Lung (tissue), 12 donors: ENCODE results near the gene FBXW9. TPM values are rescaled to one million over a fixed set of nuclear protein-coding genes. Genes with fewer than 3 reads are reported as not detected.

Experiments
- ATAC-seq: fragments of 200-7000 bp; cut with Tn5 transposase; one replicate; pipeline ENCODE4 v1.9.1; 2020; ENCODE audit warnings: moderate number of reproducible peaks; ENCODE audit not compliant: insufficient read depth, low FRiP score
- DNase-seq, 3 donors: peaks; one replicate each; pipeline ENCODE4 v3.0.0-alpha.2; 2013 to 2017
- H3K27ac ChIP-seq, 2 donors: one replicate each; pipeline ENCODE4 v1.5.1; 2013; ENCODE audit warnings: mild to moderate bottlenecking in 2 of 2, moderate library complexity in 2 of 2, control low read depth in 1 of 2, inconsistent platforms in 1 of 2, low read depth in 1 of 2, low read length in 1 of 2
- H3K27me3 ChIP-seq, 3 donors: one replicate each; pipeline ENCODE4 v1.5.1; 2013; ENCODE audit warnings: low read length in 2 of 3; ENCODE audit not compliant: control insufficient read depth in 3 of 3, insufficient read depth in 3 of 3
- H3K36me3 ChIP-seq, 4 donors: one replicate each; pipeline ENCODE4 v1.5.1; 2013; ENCODE audit warnings: low read length in 4 of 4, mild to moderate bottlenecking in 1 of 4, moderate library complexity in 1 of 4; ENCODE audit not compliant: control insufficient read depth in 4 of 4, insufficient read depth in 4 of 4
- H3K4me1 ChIP-seq, 5 donors: one replicate each; pipeline ENCODE4 v1.5.1; 2013; ENCODE audit warnings: low read length in 5 of 5, mild to moderate bottlenecking in 2 of 5, moderate library complexity in 1 of 5; ENCODE audit not compliant: control insufficient read depth in 5 of 5, insufficient read depth in 5 of 5
- H3K4me3 ChIP-seq: one replicate; pipeline ENCODE4 v1.5.1; 2013; ENCODE audit warnings: mild to moderate bottlenecking, control low read depth, moderate library complexity
- H3K9ac ChIP-seq, 2 donors: one replicate each; pipeline ENCODE4 v1.5.1; 2013; ENCODE audit warnings: low read length in 2 of 2, control low read depth in 1 of 2; ENCODE audit not compliant: insufficient read depth in 1 of 2
- H3K9me3 ChIP-seq, 4 donors: one replicate each; pipeline ENCODE4 v1.5.1; 2013; ENCODE audit warnings: low read length in 3 of 4, mild to moderate bottlenecking in 1 of 4, moderate library complexity in 1 of 4; ENCODE audit not compliant: control insufficient read depth in 4 of 4, insufficient read depth in 3 of 4
- WGBS, 2 donors: extraction: QIAGEN DNeasy Blood & Tissue Kit; methylation state at CpG; one replicate each; pipeline ENCODE4 v1.1.7; 2013; 5-methylcytosine and 5-hydroxymethylcytosine counted together
- polyA plus RNA-seq, 2 donors: library from polyadenylated mRNA; stranded (reverse); fragments of 200-250 nt; gene quantifications; one replicate each; pipeline ENCODE4 v1.2.1, GENCODE V29; 2013
- total RNA-seq, 2 donors: library from RNA; depleted of rRNA in 1 of 2; stranded (reverse); fragments of >200 nt in 1 of 2; gene quantifications; one replicate each; pipeline ENCODE4 v1.2.1, GENCODE V29; 2014 to 2021
- TF ChIP-seq, protein P1 (sequence below): IDR thresholded peaks from 2 replicates; pipeline ENCODE4 v1.5.1; 2012; ENCODE audit warnings: mild to moderate bottlenecking; ENCODE audit errors: control extremely low read depth, extremely low read depth
- donor health status: control.
- donor health status: control.
- donor health status: Bipolar disorder and iron deficiency.
- donor health status: healthy.
- donor health status: DM: yes; HTN: yes; CAD: no.

FBXW9 gene
- total and polyA plus RNA-seq, 4 donors: 6.8 to 17.1 (median 11.8) TPM

DNA sequence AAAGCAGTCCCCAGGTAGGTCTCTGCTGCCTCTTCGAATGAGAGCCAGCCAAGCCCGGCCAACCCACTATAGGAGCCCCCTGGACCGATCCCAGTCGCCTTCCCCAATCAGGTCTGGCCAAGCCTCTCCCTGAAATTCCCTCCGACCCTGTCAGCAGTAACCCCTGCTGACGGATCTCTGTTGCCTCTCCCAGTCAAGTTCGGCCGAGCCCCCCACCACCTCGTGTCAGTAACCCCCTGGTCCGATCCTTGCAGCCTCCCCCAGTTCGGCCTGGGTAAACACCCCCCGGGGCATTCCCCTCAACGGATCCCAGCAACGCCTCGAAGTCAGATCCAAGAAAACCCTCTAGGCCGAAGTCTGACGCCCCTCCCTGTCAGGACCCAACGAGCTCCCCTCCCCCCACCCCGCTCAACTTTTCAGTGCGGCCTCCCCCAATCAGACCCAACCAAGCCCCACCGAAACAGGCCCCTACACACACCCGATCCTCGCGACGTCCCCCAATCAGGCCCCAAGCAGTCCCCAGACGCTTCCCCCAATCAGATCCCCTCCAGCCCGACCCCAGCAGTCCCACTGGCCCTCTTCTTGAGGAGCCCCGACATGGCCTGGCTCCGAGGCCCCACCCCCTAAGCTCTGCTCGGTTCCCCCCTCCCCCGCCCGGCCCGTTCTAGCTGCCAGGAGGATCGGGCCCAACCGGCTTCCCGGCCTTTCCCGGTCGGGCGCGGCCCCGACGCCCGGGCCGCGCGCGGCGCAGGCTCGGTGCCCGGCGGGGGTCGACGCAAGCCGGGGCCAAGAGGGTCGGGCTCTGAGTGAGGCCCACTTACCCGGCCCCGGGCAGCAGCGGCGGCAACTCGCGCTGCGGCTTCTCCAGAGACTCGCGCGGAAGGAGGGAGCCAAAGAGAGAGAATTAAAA is 25.5 kb upstream of the FBXW9 start:
- no peaks in the 10 kb centered on the region for H3K9me3 ChIP-seq
- peak overlapping the region; percentile 89 to 92 for H3K27ac ChIP-seq
- H3K36me3 ChIP-seq: peaks cover 0 to 12% (median 9%) of the 10 kb centered on the region in 4 donors
- 1% methylated on average over 60 to 65 of the region's 65 CpGs for WGBS, 2 donors
- no peaks in the 10 kb centered on the region for H3K27me3 ChIP-seq
- peak overlapping the region; percentile 79 for H3K4me3 ChIP-seq
- peak; percentile 40 for ATAC-seq
- H3K9ac ChIP-seq: peak overlapping the region; percentile 73 to 88
- TF ChIP-seq, protein P1, sequence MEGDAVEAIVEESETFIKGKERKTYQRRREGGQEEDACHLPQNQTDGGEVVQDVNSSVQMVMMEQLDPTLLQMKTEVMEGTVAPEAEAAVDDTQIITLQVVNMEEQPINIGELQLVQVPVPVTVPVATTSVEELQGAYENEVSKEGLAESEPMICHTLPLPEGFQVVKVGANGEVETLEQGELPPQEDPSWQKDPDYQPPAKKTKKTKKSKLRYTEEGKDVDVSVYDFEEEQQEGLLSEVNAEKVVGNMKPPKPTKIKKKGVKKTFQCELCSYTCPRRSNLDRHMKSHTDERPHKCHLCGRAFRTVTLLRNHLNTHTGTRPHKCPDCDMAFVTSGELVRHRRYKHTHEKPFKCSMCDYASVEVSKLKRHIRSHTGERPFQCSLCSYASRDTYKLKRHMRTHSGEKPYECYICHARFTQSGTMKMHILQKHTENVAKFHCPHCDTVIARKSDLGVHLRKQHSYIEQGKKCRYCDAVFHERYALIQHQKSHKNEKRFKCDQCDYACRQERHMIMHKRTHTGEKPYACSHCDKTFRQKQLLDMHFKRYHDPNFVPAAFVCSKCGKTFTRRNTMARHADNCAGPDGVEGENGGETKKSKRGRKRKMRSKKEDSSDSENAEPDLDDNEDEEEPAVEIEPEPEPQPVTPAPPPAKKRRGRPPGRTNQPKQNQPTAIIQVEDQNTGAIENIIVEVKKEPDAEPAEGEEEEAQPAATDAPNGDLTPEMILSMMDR: no peak
- peak; percentile 89 to 92 (median 92) for DNase-seq
- peaks cover 0 to 25% (median 10%) of the 10 kb centered on the region in 5 donors for H3K4me1 ChIP-seq

DNA sequence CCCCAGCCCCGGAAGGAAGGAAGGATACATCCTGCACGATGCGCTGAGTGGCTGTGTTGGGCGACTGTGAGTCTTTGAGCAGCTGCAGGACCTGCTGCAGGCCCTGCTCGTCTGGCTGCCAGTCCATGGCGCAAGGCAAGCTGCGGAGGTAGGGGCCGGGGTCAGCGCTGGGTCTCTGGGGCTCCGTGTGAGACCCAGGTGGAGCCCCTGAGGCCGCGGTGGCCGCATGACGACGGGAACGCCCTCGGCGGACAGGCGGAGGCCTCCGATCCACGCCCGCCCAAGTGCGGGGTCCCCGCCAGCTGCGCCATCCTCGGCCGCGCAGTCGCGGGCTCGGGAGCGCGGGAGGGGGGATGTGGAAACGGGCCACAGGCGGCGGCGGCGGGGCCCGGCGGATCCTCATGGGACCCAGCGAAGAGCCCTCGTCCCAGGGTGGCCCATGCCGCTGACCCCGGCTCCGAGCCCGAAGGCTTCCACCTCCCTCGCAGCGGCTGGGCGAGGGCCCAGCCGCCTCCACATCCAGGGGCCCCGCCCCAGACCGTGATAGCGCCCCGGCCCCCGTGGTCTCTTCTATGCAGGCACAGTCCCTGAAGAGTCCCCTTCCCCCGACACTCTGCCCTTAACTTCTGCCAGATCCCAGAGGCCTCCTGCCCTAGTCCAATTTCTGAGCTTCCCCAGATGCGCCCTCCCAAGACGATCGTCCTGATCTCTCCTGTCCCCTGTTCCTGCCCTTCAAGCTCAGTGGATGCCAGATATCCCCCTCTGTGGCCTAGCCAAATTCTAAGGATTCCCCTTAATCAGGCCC is 24.6 kb upstream of the FBXW9 start:
- WGBS, 2 donors: 11 to 13% methylated on average over 41 to 59 of the region's 59 CpGs
- peaks cover 0 to 18% (median 14%) of the 10 kb centered on the region in 4 donors for H3K36me3 ChIP-seq
- H3K27me3 ChIP-seq: no peaks in the 10 kb centered on the region
- DNase-seq (peak in 2 of 3 donors; percentile 23 to 36), ATAC-seq (no peak)
- H3K9ac ChIP-seq: peak overlapping the region; percentile 73 to 88
- TF ChIP-seq, protein P1: no peak
- peak overlapping the region; percentile 79 for H3K4me3 ChIP-seq
- H3K4me1 ChIP-seq: peaks cover 0 to 25% (median 10%) of the 10 kb centered on the region in 5 donors
- H3K27ac ChIP-seq: peak overlapping the region; percentile 89 to 92
- H3K9me3 ChIP-seq: no peaks in the 10 kb centered on the region

DNA sequence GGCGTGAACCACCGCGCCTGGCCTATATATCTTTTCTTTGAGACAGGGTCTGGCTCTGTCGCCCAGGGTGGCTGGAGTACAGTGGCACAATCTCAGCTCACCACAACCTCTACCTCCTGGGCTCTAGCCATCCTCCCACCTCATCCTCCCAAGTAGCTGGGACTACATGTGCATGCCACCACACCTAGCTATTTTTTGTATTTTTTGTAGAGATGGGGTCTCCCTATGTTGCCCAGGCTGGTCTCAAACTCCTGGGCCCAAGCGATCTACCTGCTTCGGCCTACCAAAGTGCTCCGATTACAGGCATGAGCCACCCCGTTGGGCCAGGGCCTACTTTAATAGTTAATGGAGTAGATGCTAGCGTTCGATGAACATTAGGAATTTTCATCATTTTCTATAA is 23.9 kb upstream of the FBXW9 start:
- ATAC-seq: no peak
- Histone ChIP-seq H3K36me3 (peaks cover 0 to 25% (median 19%) of the 10 kb centered on the region in 4 donors), H3K4me3 (no peak overlapping the region), H3K9ac (peak overlapping the region; percentile 30 to 49), H3K4me1 (peaks cover 0 to 25% (median 10%) of the 10 kb centered on the region in 5 donors), H3K27ac (no peak overlapping the region), H3K27me3 (no peaks in the 10 kb centered on the region), H3K9me3 (no peaks in the 10 kb centered on the region)
- 90 to 91% methylated on average over 10 of the region's 10 CpGs for WGBS, 2 donors
- no peak for DNase-seq
- TF ChIP-seq, protein P1: no peak
